BLaER1 treated with 17β-estradiol and CSF1 and Interleukin-3, amounts not matched to agents 10 nM and 100 nM (cell line): ENCODE results near the gene RDH12.

Experiments
- H3K27ac ChIP-seq, 11 experiments: shearing (Covaris generic); formaldehyde crosslinking; 2 replicates each; pipeline ENCODE4 v1.8.1; 2022
- H3K27me3 ChIP-seq, 11 experiments: shearing (Covaris generic); formaldehyde crosslinking; 2 replicates each; pipeline ENCODE4 v1.8.1; 2022
- H3K36me3 ChIP-seq, 11 experiments: shearing (Covaris generic); formaldehyde crosslinking; 2 replicates each; pipeline ENCODE4 v1.8.1; 2022
- H3K4me1 ChIP-seq, 10 experiments: shearing (Covaris generic); formaldehyde crosslinking; 2 replicates each; pipeline ENCODE4 v1.8.1; 2022
- H3K4me2 ChIP-seq, 11 experiments: shearing (Covaris generic); formaldehyde crosslinking; 2 replicates each; pipeline ENCODE4 v1.8.1; 2022
- H3K4me3 ChIP-seq, 10 experiments: shearing (Covaris generic); formaldehyde crosslinking; 2 replicates each; pipeline ENCODE4 v1.8.1; 2022
- H3K9ac ChIP-seq, 11 experiments: shearing (Covaris generic); formaldehyde crosslinking; 2 replicates each; pipeline ENCODE4 v1.8.1; 2022
- H3K9me3 ChIP-seq, 11 experiments: shearing (Covaris generic); formaldehyde crosslinking; replicated peaks in 1 of 11; 2 replicates each; pipeline ENCODE4 v1.8.1; 2022
- H4K20me1 ChIP-seq, 11 experiments: shearing (Covaris generic); formaldehyde crosslinking; 2 replicates each; pipeline ENCODE4 v1.8.1; 2022
- Cebpa-rat ChIP-seq, 11 experiments: shearing (Covaris generic); IDR thresholded peaks; 2 replicates each; pipeline ENCODE4 v1.8.1; 2022

Gene RDH12

DNA sequence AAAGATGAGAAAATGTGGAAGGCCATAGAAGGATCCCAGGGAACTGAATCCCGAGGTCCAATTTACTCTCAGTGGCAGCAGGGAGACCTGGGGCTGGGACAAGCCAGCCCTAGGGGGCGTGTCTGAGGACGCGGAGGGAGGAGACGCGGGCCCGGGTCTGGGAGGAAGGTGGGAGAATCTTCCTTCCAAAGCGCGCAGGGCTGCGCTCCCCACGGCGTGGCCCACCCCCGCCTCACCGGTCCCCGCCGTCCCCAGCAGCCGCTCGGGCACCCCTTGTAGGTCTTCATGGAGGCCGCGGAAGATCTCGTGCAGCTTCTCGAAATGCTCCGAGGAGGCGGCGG lies 27.6 kb upstream of the RDH12 start:
- H3K9me3 ChIP-seq, result no peaks in the 10 kb centered on the region
- no peak for TF ChIP-seq Cebpa-rat (IDR thresholded peaks at IDR 0.05)
- H4K20me1 ChIP-seq, result peaks cover 48 to 52% (median 51%) of the 10 kb centered on the region in 11 experiments; a peak in 21 of 22 replicates
- peak overlapping the region; percentile 87 to 100 (median 98) for H3K9ac ChIP-seq
- peak overlapping the region; percentile 88 to 100 (median 98) for H3K27ac ChIP-seq
- H3K36me3 ChIP-seq, result peaks cover 20 to 53% (median 33%) of the 10 kb centered on the region in 11 experiments
- H3K27me3 ChIP-seq, result no peaks in the 10 kb centered on the region
- peak overlapping the region; percentile 85 to 99 (median 93) for H3K4me3 ChIP-seq
- H3K4me2 ChIP-seq, result peak overlapping the region; percentile 74 to 97 (median 91)
- peaks cover 19 to 61% (median 27%) of the 10 kb centered on the region in 10 experiments for H3K4me1 ChIP-seq

DNA sequence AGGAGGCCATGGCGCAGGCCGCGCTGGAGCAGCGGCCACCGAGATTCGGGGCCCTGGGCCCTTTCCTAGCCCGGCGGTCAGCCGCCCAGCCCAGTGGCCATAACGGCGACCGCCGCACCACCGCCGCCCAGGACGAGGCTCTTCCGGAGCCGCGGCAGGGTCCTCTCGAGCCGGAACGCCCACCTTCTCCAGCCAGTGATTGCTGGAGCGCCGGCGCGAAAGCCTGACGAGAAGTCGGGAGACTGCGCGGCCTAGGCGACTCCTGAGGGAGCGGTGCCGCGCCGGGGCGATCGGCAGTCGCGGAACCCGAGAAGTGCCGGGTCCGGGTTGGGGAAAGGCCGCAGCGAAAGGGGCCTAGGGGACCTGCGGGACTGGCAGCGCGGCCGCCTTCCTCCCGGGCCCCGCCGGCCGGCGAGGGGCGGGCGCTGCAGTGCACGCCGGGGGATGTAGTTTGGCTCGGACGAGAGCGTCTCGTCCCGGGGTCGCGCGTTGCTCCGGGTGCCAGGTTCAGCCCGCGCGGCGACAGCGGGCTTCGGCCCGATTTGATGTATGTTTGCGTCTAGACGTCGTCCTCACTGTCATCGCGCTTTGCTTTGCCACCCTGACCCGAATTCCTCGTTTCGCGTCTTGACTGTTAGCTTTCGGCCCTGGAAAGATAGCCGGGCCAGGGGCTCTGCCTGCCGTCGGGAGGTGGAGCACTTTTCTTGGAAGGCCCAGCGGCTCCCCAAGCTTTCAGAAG lies 27.0 kb upstream of the RDH12 start, which contains the start of gene VTI1B:
VTI1B (minus strand) TSS at position 153 of the 739 bp plus-strand sequence; CDS start at position 10, 143 bp downstream.
- Histone ChIP-seq H3K9ac (peak within 1 kb of the TSS; percentile 87 to 100 (median 98)), H3K4me1 (peaks cover 19 to 61% (median 27%) of the 10 kb centered on the region in 10 experiments), H3K27ac (peak within 1 kb of the TSS; percentile 88 to 100 (median 98)), H3K36me3 (peaks cover 21 to 58% (median 32%) of the 10 kb centered on the region in 11 experiments), H4K20me1 (peaks cover 43 to 47% (median 45%) of the 10 kb centered on the region in 11 experiments; a peak in 21 of 22 replicates), H3K4me2 (peak within 1 kb of the TSS; percentile 74 to 97 (median 91)), H3K9me3 (no peaks in the 10 kb centered on the region), H3K27me3 (no peaks in the 10 kb centered on the region), H3K4me3 (peak within 1 kb of the TSS; percentile 85 to 99 (median 93))
- TF ChIP-seq Cebpa-rat (IDR thresholded peaks at IDR 0.05), result no peak

DNA sequence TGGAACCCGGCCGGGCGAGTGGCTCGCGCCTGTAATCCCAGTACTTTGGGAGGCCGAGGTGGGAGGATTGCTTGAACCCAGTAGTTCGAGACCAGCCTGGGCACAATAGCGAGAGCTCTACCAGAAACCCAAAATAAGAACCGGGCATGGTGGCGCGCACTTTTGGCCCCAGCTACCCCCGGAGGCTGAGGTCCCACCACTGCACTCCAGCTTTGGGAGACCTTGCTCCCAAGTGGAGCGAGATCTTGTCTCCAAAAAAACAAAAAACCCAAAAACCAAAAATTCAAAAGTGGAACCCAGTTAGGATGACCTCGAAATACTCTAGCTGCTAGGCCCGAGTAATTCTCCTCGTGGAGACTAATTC lies 26.5 kb upstream of the RDH12 start:
- no peak for TF ChIP-seq Cebpa-rat (IDR thresholded peaks at IDR 0.05)
- peak overlapping the region; percentile 85 to 99 (median 93) for H3K4me3 ChIP-seq
- peaks cover 21 to 58% (median 31%) of the 10 kb centered on the region in 11 experiments for H3K36me3 ChIP-seq
- peak overlapping the region; percentile 88 to 100 (median 98) for H3K27ac ChIP-seq
- H3K4me1 ChIP-seq, result peaks cover 19 to 63% (median 28%) of the 10 kb centered on the region in 10 experiments
- no peaks in the 10 kb centered on the region for H3K9me3 ChIP-seq
- peaks cover 37 to 41% (median 40%) of the 10 kb centered on the region in 11 experiments; a peak in 21 of 22 replicates for H4K20me1 ChIP-seq
- H3K27me3 ChIP-seq, result no peaks in the 10 kb centered on the region
- H3K4me2 ChIP-seq, result peak overlapping the region; percentile 74 to 97 (median 91)
- peak overlapping the region; percentile 87 to 100 (median 98) for H3K9ac ChIP-seq

DNA sequence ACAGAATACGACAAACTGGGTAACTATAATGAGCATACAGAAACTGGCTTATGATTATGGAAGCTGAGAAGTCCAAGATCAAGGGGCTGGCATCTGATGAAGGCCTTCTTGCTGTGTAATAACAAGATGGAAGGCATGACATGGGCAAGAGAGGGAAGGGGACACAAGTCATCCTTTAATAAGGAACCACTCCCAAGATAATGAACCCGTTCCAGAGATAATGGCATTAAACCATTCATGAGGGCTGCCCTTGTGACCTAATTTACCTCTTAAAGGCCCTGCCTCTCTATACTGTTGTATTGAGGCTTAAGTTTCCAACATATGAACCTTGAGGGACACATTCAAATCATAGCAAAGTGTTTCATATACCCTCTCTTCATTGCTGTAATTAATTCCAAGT lies 22.7 kb upstream of the RDH12 start:
- no peaks in the 10 kb centered on the region for H3K27me3 ChIP-seq
- H3K4me1 ChIP-seq, result peaks cover 5 to 59% (median 17%) of the 10 kb centered on the region in 10 experiments; a peak in 18 of 20 replicates
- H3K4me3 ChIP-seq, result no peak overlapping the region
- H3K9me3 ChIP-seq, result no peaks in the 10 kb centered on the region
- TF ChIP-seq Cebpa-rat (IDR thresholded peaks at IDR 0.05), result no peak
- H3K4me2 ChIP-seq, result no peak overlapping the region
- no peak overlapping the region for H3K27ac ChIP-seq
- peaks cover 44 to 83% (median 67%) of the 10 kb centered on the region in 11 experiments for H3K36me3 ChIP-seq
- peaks cover under 1 to 3% (median 2%) of the 10 kb centered on the region in 11 experiments; a peak in 16 of 22 replicates for H4K20me1 ChIP-seq
- no peak overlapping the region for H3K9ac ChIP-seq

DNA sequence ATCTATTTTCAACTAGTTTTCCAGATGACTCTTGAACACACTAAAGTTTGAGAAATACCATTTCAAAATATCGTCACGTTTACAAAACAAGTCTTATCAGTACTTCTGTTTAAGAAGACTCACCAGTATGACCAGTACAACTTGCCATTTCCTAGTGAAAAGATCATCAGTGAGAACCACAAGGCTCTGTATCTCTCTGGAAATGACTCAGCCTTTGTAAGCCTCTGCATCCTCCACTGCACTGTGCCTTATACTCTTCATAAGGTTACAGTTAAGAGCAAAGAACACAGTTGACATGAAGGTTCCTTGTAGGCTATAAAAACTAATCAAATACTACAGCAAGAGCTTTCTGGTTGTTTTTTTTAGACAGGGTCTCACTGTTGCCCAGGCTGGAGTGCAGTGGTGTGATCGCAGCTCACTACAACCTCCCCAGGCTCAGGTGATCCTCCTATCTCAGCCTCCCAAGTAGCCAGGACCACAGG lies 21.5 kb upstream of the RDH12 start:
- peaks cover 55 to 95% (median 78%) of the 10 kb centered on the region in 11 experiments for H3K36me3 ChIP-seq
- H3K4me1 ChIP-seq, result peaks cover 5 to 58% (median 15%) of the 10 kb centered on the region in 10 experiments; a peak in 18 of 20 replicates
- peaks cover 0 to 5% (median 0%) of the 10 kb centered on the region in 11 experiments; a peak in 1 of 22 replicates for H4K20me1 ChIP-seq
- H3K4me3 ChIP-seq, result no peak overlapping the region
- no peak for TF ChIP-seq Cebpa-rat (IDR thresholded peaks at IDR 0.05)
- peak overlapping the region in 5 of 11 experiments; percentile 34 to 80 (median 71); a peak in 10 of 22 replicates for H3K27ac ChIP-seq
- H3K9ac ChIP-seq, result peak overlapping the region in 1 of 11 experiments; percentile 42; a peak in 2 of 22 replicates
- no peaks in the 10 kb centered on the region for H3K9me3 ChIP-seq
- H3K27me3 ChIP-seq, result no peaks in the 10 kb centered on the region
- peak overlapping the region in 4 of 11 experiments; percentile 51 to 80 (median 63); a peak in 8 of 22 replicates for H3K4me2 ChIP-seq

- no peak for TF ChIP-seq Cebpa-rat (IDR thresholded peaks at IDR 0.05)
- peak overlapping the region in 5 of 11 experiments; percentile 23 to 80 (median 57); a peak in 10 of 22 replicates for H3K4me2 ChIP-seq
- H3K9ac ChIP-seq, result peak overlapping the region in 3 of 11 experiments; percentile 24 to 42 (median 34); a peak in 2 of 22 replicates
- peaks cover 0 to 9% (median 0%) of the 10 kb centered on the region in 11 experiments; a peak in 2 of 22 replicates for H4K20me1 ChIP-seq
- H3K27ac ChIP-seq, result peak overlapping the region in 6 of 11 experiments; percentile 2 to 80 (median 64); a peak in 11 of 22 replicates
- H3K9me3 ChIP-seq, result no peaks in the 10 kb centered on the region
- no peak overlapping the region for H3K4me3 ChIP-seq
- peaks cover 0 to 52% (median 10%) of the 10 kb centered on the region in 10 experiments; a peak in 11 of 20 replicates for H3K4me1 ChIP-seq
- H3K27me3 ChIP-seq, result no peaks in the 10 kb centered on the region
- peaks cover 63 to 99% (median 86%) of the 10 kb centered on the region in 11 experiments for H3K36me3 ChIP-seq
These were observed 20.7 kb upstream of the RDH12 start for GRCh38 chr14:67680941-67681340.

GRCh38 chr14:67683842-67684241 lies 17.8 kb upstream of the RDH12 start:
- no peak for TF ChIP-seq Cebpa-rat (IDR thresholded peaks at IDR 0.05)
- H3K9ac ChIP-seq, result no peak overlapping the region
- H3K36me3 ChIP-seq, result peaks cover 75 to 100% (median 96%) of the 10 kb centered on the region in 11 experiments
- H3K9me3 ChIP-seq, result no peaks in the 10 kb centered on the region
- H3K4me3 ChIP-seq, result no peak overlapping the region
- no peak overlapping the region for H3K4me2 ChIP-seq
- peaks cover 0 to 18% (median 0%) of the 10 kb centered on the region in 11 experiments; a peak in 3 of 22 replicates for H4K20me1 ChIP-seq
- peaks cover 0 to 38% (median 10%) of the 10 kb centered on the region in 10 experiments; a peak in 10 of 20 replicates for H3K4me1 ChIP-seq
- H3K27me3 ChIP-seq, result no peaks in the 10 kb centered on the region
- no peak overlapping the region for H3K27ac ChIP-seq

GRCh38 chr14:67690011-67690410 lies 11.7 kb upstream of the RDH12 start:
- H3K4me2 ChIP-seq, result no peak overlapping the region
- H3K4me1 ChIP-seq, result peaks cover 11 to 42% (median 15%) of the 10 kb centered on the region in 10 experiments; a peak in 19 of 20 replicates
- H3K9ac ChIP-seq, result no peak overlapping the region
- peaks cover 75 to 90% (median 83%) of the 10 kb centered on the region in 11 experiments for H3K36me3 ChIP-seq
- H3K27me3 ChIP-seq, result no peaks in the 10 kb centered on the region
- H3K27ac ChIP-seq, result no peak overlapping the region
- peaks cover 0 to 38% (median 15%) of the 10 kb centered on the region in 11 experiments; a peak in 11 of 22 replicates for H4K20me1 ChIP-seq
- TF ChIP-seq Cebpa-rat (IDR thresholded peaks at IDR 0.05), result no peak
- no peak overlapping the region for H3K4me3 ChIP-seq
- no peaks in the 10 kb centered on the region for H3K9me3 ChIP-seq
